A673 (cell line): ENCODE measurements around the gene ERFL.

Experiments used
- CTCF ChIP-seq: fragments of 300-800, 200-600 bp; sonication (generic); conservative IDR thresholded peaks from 2 replicates; pipeline ENCODE4 v1.5.1; 2017; ENCODE audit warnings: low read depth, mild to moderate bottlenecking, antibody characterized with exemption, low read length, moderate library complexity, mixed read lengths
- EZH2 ChIP-seq: fragments of 200-600 bp; sonication (generic); IDR thresholded peaks from 2 replicates; pipeline ENCODE4 v1.6.1; 2017; ENCODE audit warnings: borderline replicate concordance, low read depth, mild to moderate bottlenecking, mixed read lengths, antibody characterized with exemption, low read length; ENCODE audit not compliant: poor library complexity, severe bottlenecking

- no peak for TF ChIP-seq CTCF
- TF ChIP-seq EZH2, result no peak
Observed at GRCh38 chr19:41933693-41934426, 5.6 kb upstream of the ERFL start.
